Measurements from ENCODE around the gene SLC19A2.

The SLC19A2 gene

GRCh38 chr1:169443923-169444322, 41.8 kb downstream of the SLC19A2 start:
- H3K9ac ChIP-seq (ENCODE audit: low read length), result no peak overlapping the region
- H3K79me2 ChIP-seq (ENCODE audit: control insufficient read depth, insufficient read depth, low read length, poor library complexity), result no peaks in the 10 kb centered on the region
- H4K12ac ChIP-seq (ENCODE audit: low read depth, low read length), result no peak overlapping the region
- no CpG with 5 or more reads among the region's 3 CpGs for WGBS (ENCODE audit: extremely low coverage, insufficient coverage, insufficient read length)
- H3K27ac ChIP-seq (ENCODE audit: low read depth, low read length), result no peak overlapping the region
- H3K4me1 ChIP-seq (ENCODE audit: control insufficient read depth in 1 of 2, insufficient read depth in 2 of 2, low read length in 2 of 2), result no peaks in the 10 kb centered on the region
- no peaks in the 10 kb centered on the region for H3K27me3 ChIP-seq (ENCODE audit: insufficient read depth, low read length)
- H3K18ac ChIP-seq (ENCODE audit: low read length), result no peak overlapping the region
- no peak overlapping the region for H4K91ac ChIP-seq (ENCODE audit: low read depth, low read length)
- no peak overlapping the region for H2BK12ac ChIP-seq (ENCODE audit: low read length)
- H3K23ac ChIP-seq (ENCODE audit: low read length), result no peak overlapping the region
- H3K14ac ChIP-seq (ENCODE audit: low read length), result no peak overlapping the region
- no peaks in the 10 kb centered on the region for H3K36me3 ChIP-seq (ENCODE audit: control insufficient read depth in 1 of 2, insufficient read depth in 2 of 2, low read length in 2 of 2)
- no peak overlapping the region for H2BK5ac ChIP-seq (ENCODE audit: low read depth, low read length, poor library complexity)
- H3K4ac ChIP-seq (ENCODE audit: low read depth, low read length), result no peak overlapping the region
- H3K4me3 ChIP-seq (ENCODE audit: low read depth, low read length), result no peak overlapping the region
- DNase-seq, result no peak
- H2BK120ac ChIP-seq (ENCODE audit: insufficient read depth, low read length, poor library complexity), result no peak overlapping the region
- H4K8ac ChIP-seq (ENCODE audit: low read depth, low read length), result no peak overlapping the region
- H3K9me3 ChIP-seq (ENCODE audit: insufficient read depth, low read depth, low read length), result no peaks in the 10 kb centered on the region
- no peaks in the 10 kb centered on the region for H3K79me1 ChIP-seq (ENCODE audit: low read length)
- no peak overlapping the region for H2AFZ ChIP-seq (ENCODE audit: insufficient read depth, low read length, poor library complexity)
- H3K4me2 ChIP-seq (ENCODE audit: low read length), result no peak overlapping the region
- H2AK5ac ChIP-seq (ENCODE audit: low read length), result no peak overlapping the region

- Histone ChIP-seq H3K79me2 (ENCODE audit: control insufficient read depth, insufficient read depth, low read length, poor library complexity) (no peaks in the 10 kb centered on the region), H4K8ac (ENCODE audit: low read depth, low read length) (peak within 1 kb of the TSS; percentile 74), H2BK120ac (ENCODE audit: insufficient read depth, low read length, poor library complexity) (no peak within 1 kb of the TSS), H4K12ac (ENCODE audit: low read depth, low read length) (no peak within 1 kb of the TSS), H3K27ac (ENCODE audit: low read depth, low read length) (no peak within 1 kb of the TSS), H2BK5ac (ENCODE audit: low read depth, low read length, poor library complexity) (no peak within 1 kb of the TSS), H4K91ac (ENCODE audit: low read depth, low read length) (no peak within 1 kb of the TSS), H3K18ac (ENCODE audit: low read length) (no peak within 1 kb of the TSS), H2AFZ (ENCODE audit: insufficient read depth, low read length, poor library complexity) (peak within 1 kb of the TSS; percentile 66), H3K4me1 (ENCODE audit: control insufficient read depth in 1 of 2, insufficient read depth in 2 of 2, low read length in 2 of 2) (peaks cover 0 to 3% of the 10 kb centered on the region in 2 experiments), H3K4me2 (ENCODE audit: low read length) (peak within 1 kb of the TSS; percentile 59), H3K4me3 (ENCODE audit: low read depth, low read length) (peak within 1 kb of the TSS; percentile 55), H2AK5ac (ENCODE audit: low read length) (no peak within 1 kb of the TSS), H3K9ac (ENCODE audit: low read length) (no peak within 1 kb of the TSS), H3K9me3 (ENCODE audit: insufficient read depth, low read depth, low read length) (no peaks in the 10 kb centered on the region), H2BK12ac (ENCODE audit: low read length) (no peak within 1 kb of the TSS), H3K4ac (ENCODE audit: low read depth, low read length) (no peak within 1 kb of the TSS), H3K79me1 (ENCODE audit: low read length) (no peaks in the 10 kb centered on the region), H3K14ac (ENCODE audit: low read length) (no peak within 1 kb of the TSS), H3K27me3 (ENCODE audit: insufficient read depth, low read length) (no peaks in the 10 kb centered on the region), H3K36me3 (ENCODE audit: control insufficient read depth in 1 of 2, insufficient read depth in 2 of 2, low read length in 2 of 2) (no peaks in the 10 kb centered on the region), H3K23ac (ENCODE audit: low read length) (no peak within 1 kb of the TSS)
- no CpG with 5 or more reads among the region's 29 CpGs for WGBS (ENCODE audit: extremely low coverage, insufficient coverage, insufficient read length)
- DNase-seq, result peak; percentile 4 to 5
These were observed 58.6 kb downstream of the SLC19A2 start, which contains the start of gene CCDC181 for GRCh38 chr1:169427081-169427641. Gene CCDC181 (minus strand): TSS chr1:169427474. CDS start chr1:169424927, 2,547 bp downstream.

GRCh38 chr1:169426174-169426705, 59.5 kb downstream of the SLC19A2 start:
- no peak overlapping the region for H3K18ac ChIP-seq (ENCODE audit: low read length)
- no peak overlapping the region for H3K14ac ChIP-seq (ENCODE audit: low read length)
- H3K4me3 ChIP-seq (ENCODE audit: low read depth, low read length), result no peak overlapping the region
- no peak overlapping the region for H4K12ac ChIP-seq (ENCODE audit: low read depth, low read length)
- no peaks in the 10 kb centered on the region for H3K9me3 ChIP-seq (ENCODE audit: insufficient read depth, low read depth, low read length)
- no peak overlapping the region for H2BK120ac ChIP-seq (ENCODE audit: insufficient read depth, low read length, poor library complexity)
- H3K27ac ChIP-seq (ENCODE audit: low read depth, low read length), result no peak overlapping the region
- no peak for DNase-seq
- H3K4ac ChIP-seq (ENCODE audit: low read depth, low read length), result no peak overlapping the region
- H3K23ac ChIP-seq (ENCODE audit: low read length), result no peak overlapping the region
- WGBS (ENCODE audit: extremely low coverage, insufficient coverage, insufficient read length), result no CpG with 5 or more reads among the region's 6 CpGs
- H4K91ac ChIP-seq (ENCODE audit: low read depth, low read length), result no peak overlapping the region
- H3K9ac ChIP-seq (ENCODE audit: low read length), result no peak overlapping the region
- no peak overlapping the region for H2AK5ac ChIP-seq (ENCODE audit: low read length)
- H3K79me2 ChIP-seq (ENCODE audit: control insufficient read depth, insufficient read depth, low read length, poor library complexity), result no peaks in the 10 kb centered on the region
- H2BK12ac ChIP-seq (ENCODE audit: low read length), result no peak overlapping the region
- peaks cover 0 to 3% of the 10 kb centered on the region in 2 experiments for H3K4me1 ChIP-seq (ENCODE audit: control insufficient read depth in 1 of 2, insufficient read depth in 2 of 2, low read length in 2 of 2)
- no peak overlapping the region for H2AFZ ChIP-seq (ENCODE audit: insufficient read depth, low read length, poor library complexity)
- no peak overlapping the region for H3K4me2 ChIP-seq (ENCODE audit: low read length)
- no peaks in the 10 kb centered on the region for H3K27me3 ChIP-seq (ENCODE audit: insufficient read depth, low read length)
- H3K36me3 ChIP-seq (ENCODE audit: control insufficient read depth in 1 of 2, insufficient read depth in 2 of 2, low read length in 2 of 2), result no peaks in the 10 kb centered on the region
- no peak overlapping the region for H2BK5ac ChIP-seq (ENCODE audit: low read depth, low read length, poor library complexity)
- no peaks in the 10 kb centered on the region for H3K79me1 ChIP-seq (ENCODE audit: low read length)
- H4K8ac ChIP-seq (ENCODE audit: low read depth, low read length), result no peak overlapping the region

- Histone ChIP-seq H2BK12ac (ENCODE audit: low read length) (no peak overlapping the region), H2BK120ac (ENCODE audit: insufficient read depth, low read length, poor library complexity) (no peak overlapping the region), H3K9ac (ENCODE audit: low read length) (no peak overlapping the region), H3K36me3 (ENCODE audit: control insufficient read depth in 1 of 2, insufficient read depth in 2 of 2, low read length in 2 of 2) (no peaks in the 10 kb centered on the region), H3K4me2 (ENCODE audit: low read length) (no peak overlapping the region), H3K4me3 (ENCODE audit: low read depth, low read length) (no peak overlapping the region), H4K91ac (ENCODE audit: low read depth, low read length) (no peak overlapping the region), H3K79me1 (ENCODE audit: low read length) (no peaks in the 10 kb centered on the region), H3K23ac (ENCODE audit: low read length) (no peak overlapping the region), H3K27me3 (ENCODE audit: insufficient read depth, low read length) (no peaks in the 10 kb centered on the region), H2AK5ac (ENCODE audit: low read length) (no peak overlapping the region), H4K12ac (ENCODE audit: low read depth, low read length) (no peak overlapping the region), H3K18ac (ENCODE audit: low read length) (no peak overlapping the region), H3K79me2 (ENCODE audit: control insufficient read depth, insufficient read depth, low read length, poor library complexity) (no peaks in the 10 kb centered on the region), H2BK5ac (ENCODE audit: low read depth, low read length, poor library complexity) (no peak overlapping the region), H3K9me3 (ENCODE audit: insufficient read depth, low read depth, low read length) (no peaks in the 10 kb centered on the region), H3K14ac (ENCODE audit: low read length) (no peak overlapping the region), H2AFZ (ENCODE audit: insufficient read depth, low read length, poor library complexity) (no peak overlapping the region), H3K4ac (ENCODE audit: low read depth, low read length) (no peak overlapping the region), H3K4me1 (ENCODE audit: control insufficient read depth in 1 of 2, insufficient read depth in 2 of 2, low read length in 2 of 2) (no peaks in the 10 kb centered on the region), H3K27ac (ENCODE audit: low read depth, low read length) (no peak overlapping the region), H4K8ac (ENCODE audit: low read depth, low read length) (no peak overlapping the region)
- no CpG with 5 or more reads among the region's 5 CpGs for WGBS (ENCODE audit: extremely low coverage, insufficient coverage, insufficient read length)
- no peak for DNase-seq
These were observed 64.4 kb downstream of the SLC19A2 start for GRCh38 chr1:169421309-169421708.

All from trophoblast cell (in vitro differentiated cells and primary cell).